Measurements from ENCODE around the gene SMYD5. TPM values are rescaled to one million over a fixed set of nuclear protein-coding genes. Genes with fewer than 3 reads are reported as not detected.
A peak's percentile ranks its signal among the peaks of the same experiment; 100 is the strongest.

Gene SMYD5
- total RNA-seq, 2 donors from 2014 or later: 36.5 to 37.6 TPM

GRCh38 chr2:73239776-73240175 lies 25.7 kb downstream of the SMYD5 start:
- Mint-ChIP-seq H3K27ac (peak overlapping the region; percentile 49), H3K9me3 (no peaks in the 10 kb centered on the region), H3K36me3 (ENCODE audit: low read depth) (peaks cover 95% of the 10 kb centered on the region), H3K4me1 (peaks cover 22% of the 10 kb centered on the region), H3K27me3 (no peaks in the 10 kb centered on the region), H3K4me3 (no peak overlapping the region)
- no peak for ATAC-seq (replicated peaks)

GRCh38 chr2:73243884-73244570 lies 30.0 kb downstream of the SMYD5 start:
- Mint-ChIP-seq H3K9me3 (no peaks in the 10 kb centered on the region), H3K4me1 (peaks cover 10% of the 10 kb centered on the region), H3K27ac (peak overlapping the region; percentile 81), H3K36me3 (ENCODE audit: low read depth) (peaks cover 100% of the 10 kb centered on the region), H3K4me3 (no peak overlapping the region), H3K27me3 (no peaks in the 10 kb centered on the region)
- no peak for ATAC-seq (replicated peaks)

GRCh38 chr2:73244580-73244979 lies 30.5 kb downstream of the SMYD5 start:
- H3K27ac Mint-ChIP-seq: peak overlapping the region; percentile 81
- H3K36me3 Mint-ChIP-seq (ENCODE audit: low read depth): peaks cover 100% of the 10 kb centered on the region
- H3K9me3 Mint-ChIP-seq: no peaks in the 10 kb centered on the region
- no peaks in the 10 kb centered on the region for H3K27me3 Mint-ChIP-seq
- peak; percentile 52 for ATAC-seq (replicated peaks)
- H3K4me1 Mint-ChIP-seq: peaks cover 10% of the 10 kb centered on the region
- no peak overlapping the region for H3K4me3 Mint-ChIP-seq

- H3K9me3 Mint-ChIP-seq: no peaks in the 10 kb centered on the region
- peaks cover 100% of the 10 kb centered on the region for H3K36me3 Mint-ChIP-seq (ENCODE audit: low read depth)
- no peak overlapping the region for H3K4me3 Mint-ChIP-seq
- H3K27ac Mint-ChIP-seq: peak overlapping the region; percentile 42
- no peak for ATAC-seq (replicated peaks)
- H3K27me3 Mint-ChIP-seq: no peaks in the 10 kb centered on the region
- peaks cover 10% of the 10 kb centered on the region for H3K4me1 Mint-ChIP-seq
Measured at GRCh38 chr2:73246850-73247249, 32.8 kb downstream of the SMYD5 start.

GRCh38 chr2:73249636-73250035 lies 35.6 kb downstream of the SMYD5 start:
- Mint-ChIP-seq H3K27ac (peak overlapping the region; percentile 31), H3K4me3 (no peak overlapping the region), H3K27me3 (no peaks in the 10 kb centered on the region), H3K9me3 (no peaks in the 10 kb centered on the region), H3K36me3 (ENCODE audit: low read depth) (peaks cover 98% of the 10 kb centered on the region), H3K4me1 (peaks cover 10% of the 10 kb centered on the region)
- ATAC-seq (replicated peaks): no peak

GRCh38 chr2:73250872-73251846 lies 37.1 kb downstream of the SMYD5 start:
- peaks cover 93% of the 10 kb centered on the region for H3K36me3 Mint-ChIP-seq (ENCODE audit: low read depth)
- peaks cover 4% of the 10 kb centered on the region for H3K4me1 Mint-ChIP-seq
- no peak for ATAC-seq (replicated peaks)
- H3K9me3 Mint-ChIP-seq: no peaks in the 10 kb centered on the region
- H3K4me3 Mint-ChIP-seq: no peak overlapping the region
- H3K27me3 Mint-ChIP-seq: no peaks in the 10 kb centered on the region
- peak overlapping the region; percentile 36 for H3K27ac Mint-ChIP-seq

- Mint-ChIP-seq H3K27ac (peak overlapping the region; percentile 37), H3K4me1 (no peaks in the 10 kb centered on the region), H3K36me3 (ENCODE audit: low read depth) (peaks cover 80% of the 10 kb centered on the region), H3K9me3 (no peaks in the 10 kb centered on the region), H3K4me3 (no peak overlapping the region), H3K27me3 (no peaks in the 10 kb centered on the region)
- ATAC-seq (replicated peaks): no peak
Measured at GRCh38 chr2:73252238-73253027, 38.4 kb downstream of the SMYD5 start.

GRCh38 chr2:73253400-73253799 lies 39.4 kb downstream of the SMYD5 start:
- Mint-ChIP-seq H3K36me3 (ENCODE audit: low read depth) (peaks cover 70% of the 10 kb centered on the region), H3K9me3 (no peaks in the 10 kb centered on the region), H3K27me3 (no peaks in the 10 kb centered on the region), H3K4me1 (no peaks in the 10 kb centered on the region), H3K27ac (peak overlapping the region; percentile 37), H3K4me3 (no peak overlapping the region)
- no peak for ATAC-seq (replicated peaks)

GRCh38 chr2:73253901-73254300 lies 39.9 kb downstream of the SMYD5 start:
- ATAC-seq (replicated peaks): no peak
- H3K27me3 Mint-ChIP-seq: no peaks in the 10 kb centered on the region
- peaks cover 66% of the 10 kb centered on the region for H3K36me3 Mint-ChIP-seq (ENCODE audit: low read depth)
- no peaks in the 10 kb centered on the region for H3K4me1 Mint-ChIP-seq
- H3K9me3 Mint-ChIP-seq: no peaks in the 10 kb centered on the region
- H3K4me3 Mint-ChIP-seq: no peak overlapping the region
- no peak overlapping the region for H3K27ac Mint-ChIP-seq

- H3K27ac Mint-ChIP-seq: no peak overlapping the region
- no peak overlapping the region for H3K4me3 Mint-ChIP-seq
Measured at GRCh38 chr2:73254343-73255006, 40.4 kb downstream of the SMYD5 start.

GRCh38 chr2:73255007-73255644 lies 41.1 kb downstream of the SMYD5 start:
- Mint-ChIP-seq H3K36me3 (ENCODE audit: low read depth) (peaks cover 63% of the 10 kb centered on the region), H3K27me3 (no peaks in the 10 kb centered on the region), H3K4me1 (no peaks in the 10 kb centered on the region), H3K9me3 (no peaks in the 10 kb centered on the region), H3K4me3 (no peak overlapping the region), H3K27ac (no peak overlapping the region)
- ATAC-seq (replicated peaks): peak; percentile 11

More at GRCh38 chr2:73254343-73255006, 40.4 kb downstream of the SMYD5 start:
- no peaks in the 10 kb centered on the region for H3K27me3 Mint-ChIP-seq
- no peaks in the 10 kb centered on the region for H3K4me1 Mint-ChIP-seq
- ATAC-seq (replicated peaks): no peak
- peaks cover 66% of the 10 kb centered on the region for H3K36me3 Mint-ChIP-seq (ENCODE audit: low read depth)
- H3K9me3 Mint-ChIP-seq: no peaks in the 10 kb centered on the region

- H3K9me3 Mint-ChIP-seq: no peaks in the 10 kb centered on the region
- H3K27me3 Mint-ChIP-seq: no peaks in the 10 kb centered on the region
- no peaks in the 10 kb centered on the region for H3K4me1 Mint-ChIP-seq
- peaks cover 54% of the 10 kb centered on the region for H3K36me3 Mint-ChIP-seq (ENCODE audit: low read depth)
- H3K4me3 Mint-ChIP-seq: no peak overlapping the region
- peak overlapping the region; percentile 76 for H3K27ac Mint-ChIP-seq
- no peak for ATAC-seq (replicated peaks)
Measured at GRCh38 chr2:73255907-73256617, 42.0 kb downstream of the SMYD5 start.

- H3K27me3 Mint-ChIP-seq: no peaks in the 10 kb centered on the region
Measured at GRCh38 chr2:73256618-73256922, 42.5 kb downstream of the SMYD5 start.

More at GRCh38 chr2:73256618-73256922, 42.5 kb downstream of the SMYD5 start:
- H3K9me3 Mint-ChIP-seq: no peaks in the 10 kb centered on the region
- H3K27ac Mint-ChIP-seq: peak overlapping the region; percentile 76
- H3K36me3 Mint-ChIP-seq (ENCODE audit: low read depth): peaks cover 52% of the 10 kb centered on the region
- no peak overlapping the region for H3K4me3 Mint-ChIP-seq
- peak; percentile 12 for ATAC-seq (replicated peaks)
- H3K4me1 Mint-ChIP-seq: no peaks in the 10 kb centered on the region
